Measurements from ENCODE around the gene ZNF367. TPM values are rescaled to one million over a fixed set of nuclear protein-coding genes. Genes with fewer than 3 reads are reported as not detected.

ZNF367 gene
- total RNA-seq, 1 donor from 2014 or later, result 7.2 TPM

DNA sequence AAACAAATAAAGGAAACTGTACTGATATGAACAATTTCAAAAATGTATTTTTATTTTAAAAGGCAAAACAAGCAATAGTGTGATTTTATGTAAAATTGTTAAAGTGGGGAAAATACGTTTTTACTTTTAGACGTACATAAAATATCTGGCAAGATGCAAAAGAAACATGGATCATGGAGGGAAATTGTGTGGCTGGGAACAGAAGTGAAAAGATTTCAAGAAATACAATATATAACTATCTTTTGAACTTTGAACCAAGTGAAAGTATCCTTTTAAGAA lies 1.5 kb upstream of the ZNF367 start:
- Mint-ChIP-seq H3K4me1 (ENCODE audit: unreplicated experiment) (peaks cover 34% of the 10 kb centered on the region), H3K27ac (peak overlapping the region; percentile 95), H3K27me3 (no peaks in the 10 kb centered on the region), H3K9me3 (no peaks in the 10 kb centered on the region), H3K4me3 (peak overlapping the region; percentile 75), H3K36me3 (peaks cover 3% of the 10 kb centered on the region)
- TF ChIP-seq CTCF (conservative IDR thresholded peaks at IDR 0.05), result no peak
- DNase-seq (ENCODE audit: extremely low spot score, unreplicated experiment), result no peak

DNA sequence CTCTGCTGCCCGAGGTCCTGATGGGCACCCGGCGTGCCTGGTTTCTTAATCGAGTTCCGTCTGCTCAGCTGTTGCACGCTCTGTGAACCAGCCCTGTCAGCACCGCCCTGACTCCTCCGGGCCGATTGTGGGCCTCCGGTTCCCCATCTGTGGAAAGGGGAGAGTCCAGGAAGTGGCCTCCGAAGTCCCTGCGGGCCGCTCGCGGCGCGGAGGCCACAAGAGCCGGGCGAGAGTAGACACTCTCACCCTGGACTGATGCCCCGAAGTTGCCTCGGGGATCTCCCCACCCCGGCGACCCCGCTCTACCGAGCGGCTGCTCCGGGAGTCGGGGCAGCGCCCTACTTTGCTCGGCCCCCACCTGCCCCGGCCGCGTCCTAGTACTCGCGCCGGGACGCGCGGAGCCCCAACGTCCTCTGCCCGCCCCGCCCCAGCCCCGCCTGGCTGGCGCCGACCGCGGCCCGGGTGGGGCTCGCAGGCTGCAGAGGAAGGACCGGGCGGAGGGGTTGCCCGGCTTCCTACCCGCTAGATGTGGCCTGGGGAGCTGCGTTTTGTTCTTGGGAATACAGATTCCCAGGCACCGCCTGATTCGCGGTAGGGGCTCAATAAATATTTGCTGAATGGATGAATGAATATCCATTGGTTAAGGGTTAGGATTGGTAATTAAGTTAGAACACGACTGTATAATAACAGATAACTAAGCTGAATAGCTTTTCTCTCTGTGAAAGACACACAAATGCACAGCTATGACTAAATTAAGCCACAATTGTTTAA lies 935 bp upstream of the ZNF367 start:
- peaks cover 34% of the 10 kb centered on the region for H3K4me1 Mint-ChIP-seq (ENCODE audit: unreplicated experiment)
- no peaks in the 10 kb centered on the region for H3K27me3 Mint-ChIP-seq
- TF ChIP-seq CTCF (conservative IDR thresholded peaks at IDR 0.05), result no peak
- H3K27ac Mint-ChIP-seq, result peak overlapping the region; percentile 95
- H3K4me3 Mint-ChIP-seq, result peak overlapping the region; percentile 90
- peak; percentile 80 for DNase-seq (ENCODE audit: extremely low spot score, unreplicated experiment)
- no peaks in the 10 kb centered on the region for H3K9me3 Mint-ChIP-seq
- peaks cover 3% of the 10 kb centered on the region for H3K36me3 Mint-ChIP-seq

DNA sequence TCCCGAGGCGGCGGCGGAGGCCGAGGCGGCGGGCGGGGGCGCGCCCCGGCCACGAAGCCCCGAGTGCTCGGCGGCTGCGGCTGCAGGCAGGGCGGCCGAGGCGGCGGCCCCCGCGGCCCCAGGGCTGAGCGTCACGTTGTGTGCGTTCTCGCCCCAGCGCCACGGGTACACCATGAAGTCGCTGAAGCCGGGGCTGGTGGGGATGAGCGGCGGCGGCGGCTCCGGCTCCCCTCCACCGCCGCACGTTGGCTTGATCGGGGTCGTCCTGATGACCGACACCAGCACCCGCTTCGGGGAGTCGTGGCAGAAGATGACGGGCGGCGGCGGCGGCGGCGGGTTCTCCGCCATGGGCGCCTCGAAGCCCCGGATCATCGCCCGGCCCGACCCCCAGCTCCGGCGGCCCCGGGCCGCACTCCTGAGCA lies 498 bp downstream of the ZNF367 start:
- H3K27me3 Mint-ChIP-seq, result no peaks in the 10 kb centered on the region
- H3K36me3 Mint-ChIP-seq, result peaks cover 3% of the 10 kb centered on the region
- H3K27ac Mint-ChIP-seq, result peak overlapping the region; percentile 80
- no peaks in the 10 kb centered on the region for H3K9me3 Mint-ChIP-seq
- peak overlapping the region; percentile 90 for H3K4me3 Mint-ChIP-seq
- DNase-seq (ENCODE audit: extremely low spot score, unreplicated experiment), result no peak
- H3K4me1 Mint-ChIP-seq (ENCODE audit: unreplicated experiment), result peaks cover 28% of the 10 kb centered on the region
- TF ChIP-seq CTCF (conservative IDR thresholded peaks at IDR 0.05), result no peak

DNA sequence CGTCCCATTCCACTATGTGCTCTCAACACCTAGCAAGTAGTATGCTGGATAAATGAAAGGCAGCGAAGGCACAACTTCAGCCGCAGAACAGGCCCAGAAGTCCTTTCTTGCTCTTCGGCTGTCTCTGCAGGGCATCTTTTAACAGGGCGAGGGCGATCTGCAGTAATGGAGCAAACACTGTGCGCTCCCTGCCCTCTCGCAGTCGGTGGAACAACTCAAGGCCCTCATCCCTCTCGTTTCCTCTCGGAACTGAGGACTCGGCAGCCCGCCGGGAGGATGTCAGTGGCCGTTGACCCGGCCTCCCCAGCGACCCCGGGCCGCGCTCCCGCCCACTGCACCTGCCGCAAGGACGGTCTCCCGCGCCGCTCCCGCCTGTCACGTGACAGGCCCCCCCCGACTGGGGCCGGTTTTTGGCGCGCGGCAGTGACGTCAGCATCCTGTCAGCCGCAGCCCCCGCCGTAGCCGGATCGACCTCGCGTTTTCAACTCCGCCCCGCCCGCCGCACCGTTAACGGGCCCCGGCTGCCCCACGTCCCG lies 1.1 kb downstream of the ZNF367 start:
- Mint-ChIP-seq H3K27ac (peak overlapping the region; percentile 94), H3K4me3 (peak overlapping the region; percentile 95), H3K36me3 (peaks cover 3% of the 10 kb centered on the region), H3K9me3 (no peaks in the 10 kb centered on the region), H3K4me1 (ENCODE audit: unreplicated experiment) (peaks cover 28% of the 10 kb centered on the region), H3K27me3 (no peaks in the 10 kb centered on the region)
- peak; percentile 91 for DNase-seq (ENCODE audit: extremely low spot score, unreplicated experiment)
- no peak for TF ChIP-seq CTCF (conservative IDR thresholded peaks at IDR 0.05)

- TF ChIP-seq CTCF (conservative IDR thresholded peaks at IDR 0.05), result no peak
- no peaks in the 10 kb centered on the region for H3K9me3 Mint-ChIP-seq
- H3K27me3 Mint-ChIP-seq, result no peaks in the 10 kb centered on the region
- no peak for DNase-seq (ENCODE audit: extremely low spot score, unreplicated experiment)
- H3K4me1 Mint-ChIP-seq (ENCODE audit: unreplicated experiment), result peaks cover 7% of the 10 kb centered on the region
- H3K36me3 Mint-ChIP-seq, result peaks cover 9% of the 10 kb centered on the region
- H3K4me3 Mint-ChIP-seq, result peak overlapping the region; percentile 9
- H3K27ac Mint-ChIP-seq, result peak overlapping the region; percentile 53
These were observed 4.6 kb downstream of the ZNF367 start for GRCh38 chr9:96413302-96414221.

Data from type B pancreatic cell (in vitro differentiated cells).